Measurements from ENCODE around the gene NTRK1. TPM values are rescaled to one million over a fixed set of nuclear protein-coding genes. Genes with fewer than 3 reads are reported as not detected.

The NTRK1 gene
- total RNA-seq, 1 donor from 2014 or later, result not detected

- no peak for DNase-seq (ENCODE audit: low read depth in 2 of 2)
These were observed 3.1 kb upstream of the NTRK1 start for GRCh38 chr1:156857532-156857931.

GRCh38 chr1:156858555-156858956 lies 2.1 kb upstream of the NTRK1 start:
- no peak for DNase-seq (ENCODE audit: low read depth in 2 of 2)

GRCh38 chr1:156858959-156859522 lies 1.6 kb upstream of the NTRK1 start, which contains the start of gene INSRR:
INSRR (minus strand) TSS chr1:156859117; CDS start chr1:156858621, 496 bp downstream.
- no peak for DNase-seq (ENCODE audit: low read depth in 2 of 2)

GRCh38 chr1:156859523-156860112 lies 1.0 kb upstream of the NTRK1 start:
- DNase-seq (ENCODE audit: low read depth in 2 of 2), result peak in 1 of 2 donors; percentile 35

- DNase-seq (ENCODE audit: low read depth in 2 of 2), result peak; percentile 50 to 54
These were observed 495 bp upstream of the NTRK1 start for GRCh38 chr1:156860113-156860627.

- DNase-seq (ENCODE audit: low read depth in 2 of 2), result no peak
These were observed 1.9 kb downstream of the NTRK1 start for GRCh38 chr1:156862584-156862983.

- DNase-seq (ENCODE audit: low read depth in 2 of 2), result no peak
These were observed 2.4 kb downstream of the NTRK1 start for GRCh38 chr1:156862997-156863599.

- no peak for DNase-seq (ENCODE audit: low read depth in 2 of 2)
These were observed 3.0 kb downstream of the NTRK1 start for GRCh38 chr1:156863631-156864030.

GRCh38 chr1:156864796-156865195 lies 4.1 kb downstream of the NTRK1 start:
- no peak for DNase-seq (ENCODE audit: low read depth in 2 of 2)

- DNase-seq (ENCODE audit: low read depth in 2 of 2), result no peak
These were observed 4.6 kb downstream of the NTRK1 start for GRCh38 chr1:156865258-156865657.

- no peak for DNase-seq (ENCODE audit: low read depth in 2 of 2)
These were observed 5.2 kb downstream of the NTRK1 start for GRCh38 chr1:156865865-156866248.

GRCh38 chr1:156866249-156866909 lies 5.7 kb downstream of the NTRK1 start:
- DNase-seq (ENCODE audit: low read depth in 2 of 2), result no peak

GRCh38 chr1:156868341-156868740 lies 7.7 kb downstream of the NTRK1 start:
- no peak for DNase-seq (ENCODE audit: low read depth in 2 of 2)

GRCh38 chr1:156869455-156869854 lies 8.8 kb downstream of the NTRK1 start:
- DNase-seq (ENCODE audit: low read depth in 2 of 2), result no peak

- no peak for DNase-seq (ENCODE audit: low read depth in 2 of 2)
These were observed 13.0 kb downstream of the NTRK1 start for GRCh38 chr1:156873659-156874058.

- no peak for DNase-seq (ENCODE audit: low read depth in 2 of 2)
These were observed 13.5 kb downstream of the NTRK1 start for GRCh38 chr1:156874142-156874541.

GRCh38 chr1:156874572-156875340 lies 14.1 kb downstream of the NTRK1 start:
- DNase-seq (ENCODE audit: low read depth in 2 of 2), result no peak

- no peak for DNase-seq (ENCODE audit: low read depth in 2 of 2)
These were observed 14.6 kb downstream of the NTRK1 start for GRCh38 chr1:156875341-156875615.

GRCh38 chr1:156876281-156876680 lies 15.6 kb downstream of the NTRK1 start:
- peak in 1 of 2 donors; percentile 23 for DNase-seq (ENCODE audit: low read depth in 2 of 2)

- no peak for DNase-seq (ENCODE audit: low read depth in 2 of 2)
These were observed 16.9 kb downstream of the NTRK1 start for GRCh38 chr1:156877433-156878170.

- no peak for DNase-seq (ENCODE audit: low read depth in 2 of 2)
These were observed 19.2 kb downstream of the NTRK1 start for GRCh38 chr1:156879876-156880275.
